Muscle layer of colon (tissue), 2 donors: ENCODE data around the gene RAB8A.
"Not testable (repeated sequence)": the region's sequence is repeated elsewhere in the genome, so short reads cannot be mapped to it uniquely, and the experiment has no call there.

ENCODE experiments used
- H3K27ac ChIP-seq: one replicate; pipeline ENCODE4 v1.7.0; 2013; ENCODE audit warnings: low read depth, mild to moderate bottlenecking, low read length, moderate library complexity
- H3K27me3 ChIP-seq, 2 donors: one replicate each; pipeline ENCODE4 v1.7.0; 2013; ENCODE audit warnings: low read length in 2 of 2, mild to moderate bottlenecking in 2 of 2; ENCODE audit not compliant: insufficient read depth in 2 of 2, control insufficient read depth in 1 of 2
- H3K36me3 ChIP-seq: one replicate; pipeline ENCODE4 v1.7.0; 2013; ENCODE audit warnings: mild to moderate bottlenecking, low read length; ENCODE audit not compliant: insufficient read depth
- H3K4me1 ChIP-seq: one replicate; pipeline ENCODE4 v1.7.0; 2013; ENCODE audit warnings: mild to moderate bottlenecking, low read length; ENCODE audit not compliant: insufficient read depth
- H3K4me3 ChIP-seq, 2 donors: one replicate each; pipeline ENCODE4 v1.7.0; 2013; ENCODE audit warnings: low read length in 2 of 2, low read depth in 1 of 2, mild to moderate bottlenecking in 1 of 2, moderate library complexity in 1 of 2
- H3K9ac ChIP-seq: one replicate; pipeline ENCODE4 v1.7.0; 2013; ENCODE audit warnings: low read length
- H3K9me3 ChIP-seq: one replicate; pipeline ENCODE4 v1.7.0; 2013; ENCODE audit warnings: mild to moderate bottlenecking, low read length
- donor health status: abdominal sarcoma.
- donor health status: Adenocarcinoma of cecum.

RAB8A gene

DNA sequence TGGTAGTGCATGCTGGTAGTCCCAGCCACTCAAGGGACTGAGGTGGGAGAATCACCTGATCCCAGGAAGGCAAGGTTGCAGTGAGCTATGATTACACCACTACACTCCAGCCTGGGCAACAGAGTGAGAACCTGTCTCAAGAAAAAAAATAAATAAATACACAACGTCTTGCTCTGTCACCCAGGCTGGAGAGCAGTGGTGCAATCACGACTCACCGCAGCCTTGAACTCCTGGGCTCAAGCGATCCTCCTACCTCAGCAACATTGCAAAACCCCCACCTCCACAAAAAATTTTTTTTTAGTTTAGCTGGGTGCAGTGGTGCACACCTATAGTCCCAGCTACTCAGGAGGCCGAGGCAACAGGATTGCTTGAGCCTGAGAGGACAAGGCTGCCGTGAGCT lies 26.6 kb upstream of the RAB8A start:
- Histone ChIP-seq H3K27ac (no peak overlapping the region), H3K4me1 (peaks cover 78% of the 10 kb centered on the region), H3K27me3 (no peaks in the 10 kb centered on the region), H3K4me3 (no peak overlapping the region), H3K9me3 (no peaks in the 10 kb centered on the region), H3K36me3 (peaks cover 97% of the 10 kb centered on the region), H3K9ac (no peak overlapping the region)

DNA sequence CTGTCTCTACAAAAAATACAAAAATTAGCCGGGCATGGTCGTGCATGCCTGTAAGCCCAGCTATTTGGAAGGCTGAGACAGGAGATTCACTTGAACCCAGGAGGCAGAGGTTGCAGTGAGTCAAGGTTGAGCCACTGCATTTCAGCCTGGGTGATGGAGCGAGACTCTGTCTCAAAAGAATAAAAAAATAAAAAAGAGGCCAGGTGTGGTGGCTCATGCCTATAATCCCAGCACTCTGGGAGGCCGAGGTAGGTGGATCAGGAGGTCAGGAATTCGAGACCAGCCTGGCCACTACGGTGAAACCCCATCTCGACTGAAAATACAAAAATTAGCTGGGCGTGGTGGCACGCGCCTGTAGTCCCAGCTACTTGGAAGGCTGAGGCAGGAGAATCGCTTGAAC lies 24.3 kb upstream of the RAB8A start:
- H3K36me3 ChIP-seq = peaks cover 98% of the 10 kb centered on the region
- H3K27ac ChIP-seq = not testable (repeated sequence)

DNA sequence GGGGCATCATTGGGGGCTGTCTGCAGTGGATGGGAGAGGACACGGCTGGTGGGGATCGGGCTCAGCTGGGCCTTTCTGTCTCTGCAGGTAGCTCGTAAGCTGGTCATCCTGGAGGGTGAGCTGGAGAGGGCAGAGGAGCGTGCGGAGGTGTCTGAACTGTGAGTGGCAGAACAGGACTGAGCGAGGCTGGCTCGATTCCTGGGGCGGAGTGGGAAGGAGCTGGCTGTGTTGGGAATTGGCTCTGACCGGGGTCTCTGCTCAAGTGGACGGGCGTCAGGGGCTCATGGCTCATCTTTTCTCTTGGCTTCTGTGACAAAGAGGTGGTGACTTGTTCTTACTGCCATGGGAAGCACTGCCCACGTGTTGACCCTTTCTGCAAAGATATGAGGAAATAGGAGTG lies 23.7 kb upstream of the RAB8A start:
- no peak overlapping the region for H3K9ac ChIP-seq
- H3K4me1 ChIP-seq = peaks cover 50% of the 10 kb centered on the region
- H3K4me3 ChIP-seq = no peak overlapping the region
- H3K36me3 ChIP-seq = peaks cover 98% of the 10 kb centered on the region
- no peaks in the 10 kb centered on the region for H3K27me3 ChIP-seq
- H3K27ac ChIP-seq = peak overlapping the region; percentile 2
- H3K9me3 ChIP-seq = no peaks in the 10 kb centered on the region

More for the DNA sequence above, 24.3 kb upstream of the RAB8A start:
- peaks cover 55% of the 10 kb centered on the region for H3K4me1 ChIP-seq
- not testable (repeated sequence) for H3K9me3 ChIP-seq, H3K27me3 ChIP-seq, H3K9ac ChIP-seq, H3K4me3 ChIP-seq

GRCh38 chr19:16088351-16089009 lies 23.2 kb upstream of the RAB8A start:
- Histone ChIP-seq H3K36me3 (peaks cover 98% of the 10 kb centered on the region), H3K4me1 (peaks cover 44% of the 10 kb centered on the region), H3K9ac (no peak overlapping the region), H3K27ac (peak overlapping the region; percentile 2), H3K4me3 (no peak overlapping the region), H3K27me3 (no peaks in the 10 kb centered on the region), H3K9me3 (no peaks in the 10 kb centered on the region)

GRCh38 chr19:16089010-16089846 lies 22.5 kb upstream of the RAB8A start:
- peaks cover 41% of the 10 kb centered on the region for H3K4me1 ChIP-seq
- no peaks in the 10 kb centered on the region for H3K27me3 ChIP-seq
- no peak overlapping the region for H3K27ac ChIP-seq
- H3K4me3 ChIP-seq = no peak overlapping the region
- no peaks in the 10 kb centered on the region for H3K9me3 ChIP-seq
- no peak overlapping the region for H3K9ac ChIP-seq
- H3K36me3 ChIP-seq = peaks cover 96% of the 10 kb centered on the region

- peaks cover 17% of the 10 kb centered on the region for H3K4me1 ChIP-seq
- no peak overlapping the region for H3K27ac ChIP-seq
- no peak overlapping the region for H3K4me3 ChIP-seq
- H3K9ac ChIP-seq = no peak overlapping the region
- H3K36me3 ChIP-seq = peaks cover 97% of the 10 kb centered on the region
- no peaks in the 10 kb centered on the region for H3K27me3 ChIP-seq
- H3K9me3 ChIP-seq = no peaks in the 10 kb centered on the region
Measured at GRCh38 chr19:16091546-16092475, 19.9 kb upstream of the RAB8A start.

DNA sequence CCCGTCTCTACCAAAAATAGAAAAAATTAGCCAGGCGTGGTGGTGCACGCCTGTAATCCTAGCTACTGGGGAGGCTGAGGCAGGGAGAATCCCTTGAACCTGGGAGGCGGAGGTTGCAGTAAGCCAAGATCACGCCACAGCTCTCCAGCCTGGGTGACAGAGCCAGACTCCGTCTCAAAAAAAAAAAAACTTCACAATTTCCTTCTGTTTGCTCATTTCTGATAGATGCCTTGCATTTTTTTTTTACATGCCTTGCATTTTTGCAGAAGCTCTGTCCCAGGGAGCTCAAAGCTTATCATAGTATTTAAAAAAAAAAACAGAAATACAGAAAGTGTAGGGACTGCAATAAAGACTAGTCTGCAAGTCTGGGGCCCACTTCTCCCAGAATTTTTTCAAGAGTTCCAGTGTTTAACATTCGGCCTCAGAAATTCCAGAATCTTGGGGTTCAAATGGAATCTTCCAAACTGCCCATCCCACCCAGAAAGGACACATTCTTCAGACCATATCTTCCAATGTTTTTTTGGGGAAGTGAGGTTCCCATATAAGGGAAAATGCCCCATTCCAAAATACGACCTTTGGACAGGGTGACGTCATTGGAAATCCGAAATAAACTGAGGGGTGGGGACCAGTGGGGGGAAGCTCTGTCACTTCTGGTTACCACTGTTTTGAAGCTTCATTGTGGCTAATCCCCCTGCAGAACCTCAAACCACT lies 17.2 kb upstream of the RAB8A start:
- no peak overlapping the region for H3K4me3 ChIP-seq
- peaks cover 95% of the 10 kb centered on the region for H3K36me3 ChIP-seq
- peaks cover 9% of the 10 kb centered on the region for H3K4me1 ChIP-seq
- H3K9me3 ChIP-seq = no peaks in the 10 kb centered on the region
- H3K27ac ChIP-seq = no peak overlapping the region
- no peaks in the 10 kb centered on the region for H3K27me3 ChIP-seq
- H3K9ac ChIP-seq = no peak overlapping the region

DNA sequence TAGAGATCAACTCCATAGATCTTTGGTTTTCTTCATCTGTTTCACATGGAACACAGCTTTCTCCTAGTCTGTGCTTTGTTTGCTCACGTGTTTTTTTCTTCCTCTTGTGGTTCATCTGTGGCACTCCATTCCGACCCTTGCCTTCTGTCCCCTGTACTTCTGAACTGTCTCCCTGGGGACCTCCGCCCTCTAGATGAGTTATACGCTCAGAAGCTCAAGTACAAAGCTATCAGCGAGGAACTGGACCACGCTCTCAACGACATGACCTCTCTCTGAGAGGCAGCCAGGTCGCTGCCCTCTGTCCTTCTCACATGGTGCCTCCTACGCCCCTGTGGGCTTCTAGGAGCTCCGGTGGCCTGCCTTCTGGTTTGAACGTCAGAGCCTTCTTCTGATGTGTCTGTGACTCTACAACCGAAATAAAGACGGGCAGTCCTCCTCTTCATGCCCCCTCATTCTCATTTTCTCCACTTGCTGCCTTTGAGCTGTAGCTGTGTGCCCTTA lies 16.6 kb upstream of the RAB8A start:
- Histone ChIP-seq H3K27me3 (no peaks in the 10 kb centered on the region), H3K36me3 (peaks cover 96% of the 10 kb centered on the region), H3K4me3 (no peak overlapping the region), H3K4me1 (peaks cover 9% of the 10 kb centered on the region), H3K9me3 (no peaks in the 10 kb centered on the region), H3K9ac (no peak overlapping the region), H3K27ac (no peak overlapping the region)

GRCh38 chr19:16096280-16096855 lies 15.3 kb upstream of the RAB8A start:
- Histone ChIP-seq H3K36me3 (peaks cover 96% of the 10 kb centered on the region), H3K27ac (no peak overlapping the region), H3K4me1 (peaks cover 9% of the 10 kb centered on the region), H3K4me3 (no peak overlapping the region), H3K9me3 (no peaks in the 10 kb centered on the region), H3K9ac (no peak overlapping the region), H3K27me3 (no peaks in the 10 kb centered on the region)

DNA sequence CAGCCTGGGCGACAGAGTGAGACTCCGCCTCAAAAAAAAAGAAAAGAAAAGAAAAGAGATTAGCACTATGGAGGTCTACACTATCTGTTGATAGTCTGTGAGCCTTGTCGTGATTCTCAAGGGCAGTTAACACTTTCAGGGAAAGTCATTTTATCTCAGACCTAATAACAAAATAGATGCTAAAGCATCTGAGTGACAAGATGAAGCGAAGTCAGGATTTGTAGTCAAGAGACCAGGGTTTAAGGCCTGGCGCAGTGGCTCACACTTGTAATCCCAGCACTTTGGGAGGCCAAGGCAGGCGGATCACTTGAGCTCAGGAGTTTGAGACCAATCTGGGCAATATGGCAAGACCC lies 13.3 kb upstream of the RAB8A start:
- no peak overlapping the region for H3K9ac ChIP-seq
- no peak overlapping the region for H3K27ac ChIP-seq
- H3K36me3 ChIP-seq = peaks cover 92% of the 10 kb centered on the region
- no peaks in the 10 kb centered on the region for H3K9me3 ChIP-seq
- H3K4me3 ChIP-seq = no peak overlapping the region
- peaks cover 9% of the 10 kb centered on the region for H3K4me1 ChIP-seq
- no peaks in the 10 kb centered on the region for H3K27me3 ChIP-seq
